Panc1 (cell line): ENCODE data around the gene SLC9A3.

ENCODE experiments used
- POLR2AphosphoS5 ChIP-seq: IDR thresholded peaks from 2 replicates; pipeline ENCODE4 v1.6.1; 2012; ENCODE audit warnings: mild to moderate bottlenecking, low read depth, low read length, moderate library complexity
- REST ChIP-seq, 2 experiments: IDR thresholded peaks; 2 replicates each; pipeline ENCODE4 v1.6.1; 2011 to 2012; ENCODE audit warnings: low read depth in 2 of 2, control low read depth in 1 of 2, low read length in 1 of 2, mild to moderate bottlenecking in 1 of 2, moderate library complexity in 1 of 2; ENCODE audit not compliant: insufficient read depth in 1 of 2
- SIN3A ChIP-seq: IDR thresholded peaks from 2 replicates; pipeline ENCODE4 v1.6.1; 2012; ENCODE audit warnings: low read depth, mild to moderate bottlenecking, low read length, moderate library complexity, borderline replicate concordance; ENCODE audit not compliant: insufficient read depth
- TCF7L2 ChIP-seq: IDR thresholded peaks from 2 replicates; pipeline ENCODE4 v1.6.1; 2011; ENCODE audit warnings: mild to moderate bottlenecking, low read depth, low read length, inconsistent platforms
- TF ChIP-seq, protein P1 (sequence below): fragments of 450-650 bp; IDR thresholded peaks from 2 replicates; pipeline ENCODE4 v1.5.1; 2017; ENCODE audit warnings: mild to moderate bottlenecking

- TF ChIP-seq, protein P1, sequence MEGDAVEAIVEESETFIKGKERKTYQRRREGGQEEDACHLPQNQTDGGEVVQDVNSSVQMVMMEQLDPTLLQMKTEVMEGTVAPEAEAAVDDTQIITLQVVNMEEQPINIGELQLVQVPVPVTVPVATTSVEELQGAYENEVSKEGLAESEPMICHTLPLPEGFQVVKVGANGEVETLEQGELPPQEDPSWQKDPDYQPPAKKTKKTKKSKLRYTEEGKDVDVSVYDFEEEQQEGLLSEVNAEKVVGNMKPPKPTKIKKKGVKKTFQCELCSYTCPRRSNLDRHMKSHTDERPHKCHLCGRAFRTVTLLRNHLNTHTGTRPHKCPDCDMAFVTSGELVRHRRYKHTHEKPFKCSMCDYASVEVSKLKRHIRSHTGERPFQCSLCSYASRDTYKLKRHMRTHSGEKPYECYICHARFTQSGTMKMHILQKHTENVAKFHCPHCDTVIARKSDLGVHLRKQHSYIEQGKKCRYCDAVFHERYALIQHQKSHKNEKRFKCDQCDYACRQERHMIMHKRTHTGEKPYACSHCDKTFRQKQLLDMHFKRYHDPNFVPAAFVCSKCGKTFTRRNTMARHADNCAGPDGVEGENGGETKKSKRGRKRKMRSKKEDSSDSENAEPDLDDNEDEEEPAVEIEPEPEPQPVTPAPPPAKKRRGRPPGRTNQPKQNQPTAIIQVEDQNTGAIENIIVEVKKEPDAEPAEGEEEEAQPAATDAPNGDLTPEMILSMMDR = no peak
- TF ChIP-seq SIN3A (no peak), POLR2AphosphoS5 (no peak), TCF7L2 (no peak), REST (IDR thresholded peaks at IDR 0.05; ENCODE audit: insufficient read depth in 1 of 2, low read depth in 2 of 2, low read length in 1 of 2) (no peak)
These were observed 29.5 kb downstream of the SLC9A3 start for GRCh38 chr5:494667-495255.
